Measurements from ENCODE around the gene UBA52.
"Not testable (repeated sequence)": the region's sequence is repeated elsewhere in the genome, so short reads cannot be mapped to it uniquely, and the experiment has no call there.

The UBA52 gene

DNA sequence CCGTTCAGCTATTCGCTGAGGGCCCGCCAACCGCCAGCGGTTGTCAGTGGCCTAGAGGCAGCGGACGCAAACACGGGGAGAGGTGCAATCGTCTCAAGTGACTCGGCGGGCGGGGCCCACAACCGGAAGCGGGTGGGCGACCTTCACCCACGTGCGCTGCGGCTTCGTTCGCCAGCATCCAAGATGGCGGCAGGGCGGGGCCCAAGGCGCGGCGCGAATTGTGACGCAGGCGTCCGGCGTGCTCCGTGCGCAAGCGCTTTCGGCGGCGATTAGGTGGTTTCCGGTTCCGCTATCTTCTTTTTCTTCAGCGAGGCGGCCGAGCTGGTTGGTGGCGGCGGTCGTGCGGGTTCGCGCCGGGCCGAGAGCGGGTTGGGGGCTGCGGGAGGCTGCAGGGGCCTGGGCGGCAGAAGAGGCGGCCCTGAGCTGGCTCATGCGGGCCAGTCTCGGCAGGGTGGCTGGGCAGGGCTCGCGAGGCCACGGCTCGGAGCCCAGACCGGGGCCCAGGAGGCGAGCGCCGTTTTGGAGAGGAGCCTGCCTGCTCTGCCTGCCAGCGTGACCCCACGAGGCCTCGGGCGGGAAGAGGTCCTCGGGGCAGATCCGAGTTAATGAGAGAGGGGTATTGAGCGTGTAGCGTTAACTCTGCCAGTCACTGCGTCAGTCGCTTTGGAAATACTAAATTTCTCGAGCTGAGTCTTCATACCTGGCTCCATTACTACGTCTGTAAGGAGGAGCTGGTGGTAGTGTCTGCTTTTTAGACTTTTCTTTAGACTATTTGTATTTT is at the start of gene UBA52:
Gene UBA52 (plus strand): TSS at position 294 of the 781 bp plus-strand sequence. CDS start 1,444 bp downstream, outside the sequence.
- CTCF ChIA-PET, result interaction anchor here (0.6 to 2.0 kb wide), 9 partner anchors 17 to 633 kb away, joined by 3 to 7 read pairs (median 4); partner anchors contain the start of genes RAB3A and REX1BD

GRCh38 chr19:18522124-18522861 is 49.4 kb upstream of the UBA52 start:
- POLR2A ChIA-PET (ENCODE audit: low non-redundant PET), result interaction anchor here (0.5 kb wide), 1 partner anchor 67 kb away, joined by 4 read pairs; no protein-coding TSS in a partner anchor

More for the DNA sequence above, at the start of gene UBA52:
- POLR2A ChIA-PET (ENCODE audit: low non-redundant PET), result interaction anchor here (0.6 to 1.5 kb wide), 5 partner anchors 13 to 106 kb away, joined by 3 to 12 read pairs (median 3); partner anchors contain the start of gene REX1BD
- TF ChIP-seq, protein P1, sequence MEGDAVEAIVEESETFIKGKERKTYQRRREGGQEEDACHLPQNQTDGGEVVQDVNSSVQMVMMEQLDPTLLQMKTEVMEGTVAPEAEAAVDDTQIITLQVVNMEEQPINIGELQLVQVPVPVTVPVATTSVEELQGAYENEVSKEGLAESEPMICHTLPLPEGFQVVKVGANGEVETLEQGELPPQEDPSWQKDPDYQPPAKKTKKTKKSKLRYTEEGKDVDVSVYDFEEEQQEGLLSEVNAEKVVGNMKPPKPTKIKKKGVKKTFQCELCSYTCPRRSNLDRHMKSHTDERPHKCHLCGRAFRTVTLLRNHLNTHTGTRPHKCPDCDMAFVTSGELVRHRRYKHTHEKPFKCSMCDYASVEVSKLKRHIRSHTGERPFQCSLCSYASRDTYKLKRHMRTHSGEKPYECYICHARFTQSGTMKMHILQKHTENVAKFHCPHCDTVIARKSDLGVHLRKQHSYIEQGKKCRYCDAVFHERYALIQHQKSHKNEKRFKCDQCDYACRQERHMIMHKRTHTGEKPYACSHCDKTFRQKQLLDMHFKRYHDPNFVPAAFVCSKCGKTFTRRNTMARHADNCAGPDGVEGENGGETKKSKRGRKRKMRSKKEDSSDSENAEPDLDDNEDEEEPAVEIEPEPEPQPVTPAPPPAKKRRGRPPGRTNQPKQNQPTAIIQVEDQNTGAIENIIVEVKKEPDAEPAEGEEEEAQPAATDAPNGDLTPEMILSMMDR (conservative IDR thresholded peaks at IDR 0.05; ENCODE audit: low read depth), result no peak
- H3K27ac ChIP-seq, result peak within 1 kb of the TSS; percentile 94
- peak; percentile 91 for DNase-seq (ENCODE audit: low spot score)

DNA sequence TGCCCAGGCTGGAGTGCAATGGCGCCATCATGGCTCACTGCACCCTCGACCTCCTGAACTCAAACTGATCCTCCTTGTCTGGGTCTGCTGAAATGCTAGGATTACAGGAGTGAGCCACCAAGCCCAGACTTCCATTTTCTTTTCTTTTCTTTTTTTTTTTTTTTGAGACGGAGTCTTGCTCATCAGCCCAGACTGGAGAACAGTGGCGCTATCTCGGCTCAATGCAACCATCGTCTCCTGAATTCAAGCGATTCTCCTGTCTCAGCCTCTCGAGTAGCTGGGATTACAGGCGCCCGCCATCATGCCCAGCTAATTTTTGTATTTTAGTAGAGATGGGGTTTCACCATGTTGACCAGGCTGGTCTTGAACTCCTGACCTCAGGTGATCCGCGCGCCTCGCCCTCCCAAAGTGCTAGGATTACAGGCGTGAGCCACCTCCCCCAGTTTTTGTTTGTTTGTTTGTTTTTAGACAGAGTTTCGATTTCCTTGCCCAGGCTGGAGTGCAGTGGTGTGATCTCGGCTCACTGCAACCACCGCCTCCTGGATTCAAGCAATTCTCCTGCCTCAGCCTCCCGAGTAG is 48.7 kb upstream of the UBA52 start:
- CTCF ChIA-PET, result interaction anchor here (0.6 to 1.3 kb wide), 4 partner anchors 35 to 62 kb away, joined by 3 to 8 read pairs (median 5); partner anchors contain the start of gene KXD1
- DNase-seq (ENCODE audit: low spot score); POLR2A ChIA-PET (ENCODE audit: low non-redundant PET): not testable (repeated sequence)
- H3K27ac ChIP-seq, result peak overlapping the region; percentile 97

More at GRCh38 chr19:18522124-18522861, 49.4 kb upstream of the UBA52 start:
- peak; percentile 99 for DNase-seq (ENCODE audit: low spot score)
- peak overlapping the region; percentile 97 for H3K27ac ChIP-seq
- TF ChIP-seq, protein P1 (conservative IDR thresholded peaks at IDR 0.05; ENCODE audit: low read depth), result no peak
- CTCF ChIA-PET, result interaction anchor here (0.6 to 2.9 kb wide), 5 partner anchors 54 to 71 kb away, joined by 3 to 10 read pairs (median 5); no protein-coding TSS in a partner anchor

- no peak for DNase-seq (ENCODE audit: low spot score)
- TF ChIP-seq, protein P1 (conservative IDR thresholded peaks at IDR 0.05; ENCODE audit: low read depth), result no peak
- CTCF ChIA-PET, result no interaction called here
- peak overlapping the region; percentile 97 for H3K27ac ChIP-seq
- POLR2A ChIA-PET (ENCODE audit: low non-redundant PET), result no interaction called here
These were observed 47.8 kb upstream of the UBA52 start for GRCh38 chr19:18523841-18524240.

DNA sequence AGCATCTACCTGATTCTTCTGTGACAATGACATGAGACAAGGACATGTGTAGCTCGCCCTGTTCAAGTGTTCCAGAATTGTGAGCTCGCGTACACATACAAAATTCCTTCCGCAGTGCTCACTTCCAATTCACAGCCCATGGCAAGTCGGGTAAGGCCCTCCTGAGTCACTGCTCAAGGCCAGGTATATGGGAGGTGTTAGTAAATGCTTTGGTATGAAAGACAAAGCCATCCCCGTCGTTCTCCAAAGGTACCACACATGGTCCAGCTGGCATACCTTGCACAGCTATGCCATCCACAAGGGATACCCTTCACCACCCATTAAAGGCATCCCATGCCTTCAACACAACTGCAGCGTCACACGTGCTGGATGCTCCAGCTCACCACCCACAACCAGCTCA is 45.3 kb upstream of the UBA52 start:
- H3K27ac ChIP-seq, result peak overlapping the region; percentile 67
- peak; percentile 95 for DNase-seq (ENCODE audit: low spot score)
- ChIA-PET CTCF (interaction anchor here (0.6 to 1.4 kb wide), 2 partner anchors 58 to 340 kb away, joined by 3 to 5 read pairs; no protein-coding TSS in a partner anchor), POLR2A (ENCODE audit: low non-redundant PET) (interaction anchor here (0.5 to 1.4 kb wide), 2 partner anchors 9 to 32 kb away, joined by 4 to 6 read pairs; no protein-coding TSS in a partner anchor)
- TF ChIP-seq, protein P1 (conservative IDR thresholded peaks at IDR 0.05; ENCODE audit: low read depth), result no peak

DNA sequence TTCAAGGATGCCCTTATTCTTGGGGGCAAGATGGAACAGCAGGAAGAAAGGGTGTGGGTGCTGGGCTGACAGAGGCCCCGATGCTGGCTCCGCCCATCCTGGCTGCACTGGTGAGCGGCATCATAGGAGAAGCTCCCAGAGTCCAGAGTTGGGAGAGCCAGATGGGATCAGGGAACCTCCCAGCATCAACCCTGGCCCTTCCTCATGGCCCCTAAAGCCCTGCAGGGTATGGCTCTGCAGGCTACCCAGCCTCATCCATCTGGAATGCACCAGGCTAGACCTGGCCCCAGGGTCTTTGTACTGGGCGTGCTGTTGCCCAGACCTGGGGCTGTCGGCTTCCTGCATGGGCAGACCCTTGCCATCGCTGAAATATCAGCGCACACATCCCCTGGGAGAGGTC is 41.9 kb upstream of the UBA52 start:
- no peak for DNase-seq (ENCODE audit: low spot score)
- POLR2A ChIA-PET (ENCODE audit: low non-redundant PET), result interaction anchor here (0.5 kb wide), 1 partner anchor 227 kb away, joined by 4 read pairs; no protein-coding TSS in a partner anchor
- TF ChIP-seq, protein P1 (conservative IDR thresholded peaks at IDR 0.05; ENCODE audit: low read depth), result no peak
- CTCF ChIA-PET, result interaction anchor here (0.6 kb wide), 1 partner anchor 492 kb away, joined by 5 read pairs; no protein-coding TSS in a partner anchor
- H3K27ac ChIP-seq, result peak overlapping the region; percentile 48

All from RWPE1 (cell line).